ENCODE results near the gene GLTP. TPM values are rescaled to one million over a fixed set of nuclear protein-coding genes. Genes with fewer than 3 reads are reported as not detected.
"Not testable (repeated sequence)": the region's sequence is repeated elsewhere in the genome, so short reads cannot be mapped to it uniquely, and the experiment has no call there.

Gene GLTP
- 10 to 100 TPM; 30.9 to 43.5 (median 37.0) TPM for polyA plus RNA-seq (ENCODE audit: insufficient read length in 3 of 3)

DNA sequence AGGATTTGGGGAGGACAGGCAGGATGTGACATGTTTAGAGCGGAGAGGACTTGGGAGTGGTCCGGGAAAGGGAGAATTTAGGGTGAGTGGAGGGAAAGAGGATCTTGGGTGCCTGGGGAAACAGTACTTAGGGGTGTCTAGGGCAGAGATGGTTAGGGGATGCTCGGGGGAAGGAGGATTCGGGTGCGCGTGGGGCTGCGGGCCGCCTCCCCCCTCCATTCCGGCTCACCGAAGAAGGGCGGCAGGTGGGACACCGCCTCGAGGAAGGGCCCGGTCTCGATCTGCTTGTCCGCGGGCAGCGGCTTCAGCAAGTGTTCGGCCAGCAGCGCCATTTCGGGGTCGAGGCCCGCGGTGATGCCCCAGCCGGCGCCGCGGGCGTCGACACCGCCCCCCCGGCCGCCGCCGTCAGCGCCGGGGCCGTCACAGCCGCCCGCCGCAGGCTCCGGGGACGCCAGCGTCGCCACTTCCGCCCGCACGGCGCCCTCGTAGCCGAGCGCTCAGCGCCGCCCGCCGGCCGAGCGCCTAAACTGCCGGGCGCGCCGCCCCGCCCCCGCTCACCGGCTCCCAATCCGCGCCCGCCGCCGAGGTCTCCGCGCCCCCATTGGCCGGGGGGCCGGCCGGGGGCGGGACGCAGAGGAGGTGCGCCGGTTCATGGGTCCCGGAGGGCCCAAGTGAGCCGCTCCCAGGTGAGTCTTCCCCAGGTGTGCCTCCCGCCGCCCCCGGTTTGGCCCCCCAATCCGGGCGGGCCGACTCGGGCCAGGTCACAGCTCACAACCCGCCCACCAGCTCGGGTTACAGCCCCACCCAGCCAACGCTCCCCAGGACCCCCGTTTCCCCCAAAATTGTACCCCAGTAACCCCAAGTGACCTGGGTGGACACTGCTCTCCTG lies at the start of gene GLTP:
GLTP (minus strand) TSS at position 499 of the 889 bp plus-strand sequence; CDS start at position 332, 167 bp downstream.
- peak in 1 of 3 donors; percentile 70 for DNase-seq (ENCODE audit: low read depth in 3 of 3, low spot score in 2 of 3)

DNA sequence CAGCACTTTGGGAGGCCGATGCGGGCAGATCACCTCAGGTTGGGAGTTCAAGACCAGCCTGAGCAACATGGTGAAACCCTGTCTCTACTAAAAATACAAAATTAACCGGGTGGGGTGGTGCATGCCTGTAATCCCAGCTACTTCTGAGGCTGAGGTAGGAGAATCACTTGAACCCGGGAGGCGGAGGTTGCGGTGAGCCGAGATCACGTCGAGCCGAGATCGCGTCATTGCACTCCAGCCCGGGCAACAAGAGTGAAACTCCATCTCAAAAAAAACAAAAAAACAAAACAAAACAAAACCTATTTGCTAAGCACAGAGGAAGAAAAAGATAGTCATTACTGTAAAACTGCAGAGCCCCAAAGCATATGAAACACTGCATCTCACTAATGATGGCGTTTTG lies 49.0 kb upstream of the GLTP start:
- DNase-seq (ENCODE audit: low read depth in 3 of 3, low spot score in 2 of 3), result not testable (repeated sequence)

GRCh38 chr12:109928058-109928656 lies 47.8 kb upstream of the GLTP start:
- no peak for DNase-seq (ENCODE audit: low read depth in 3 of 3, low spot score in 2 of 3)

DNA sequence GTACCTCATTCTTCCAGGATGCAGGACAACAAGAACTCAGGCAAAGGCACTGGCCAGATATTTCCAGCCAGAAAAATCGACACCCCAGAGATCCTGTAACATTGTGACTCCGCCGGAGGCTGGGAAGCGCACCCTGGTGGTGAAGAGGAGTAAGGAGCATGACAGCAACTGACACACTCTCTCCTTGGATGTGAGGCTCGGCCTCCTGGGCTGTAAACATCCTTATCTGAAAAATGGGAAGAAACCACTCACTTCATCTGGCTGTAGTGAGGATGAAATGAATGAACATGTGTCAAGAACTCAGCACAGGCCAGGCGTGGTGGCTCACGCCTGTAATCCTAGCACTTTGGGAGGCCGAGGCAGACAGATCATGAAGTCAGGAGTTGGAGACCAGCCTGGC lies 47.3 kb upstream of the GLTP start:
- DNase-seq (ENCODE audit: low read depth in 3 of 3, low spot score in 2 of 3), result no peak

GRCh38 chr12:109926488-109927210 lies 46.3 kb upstream of the GLTP start:
- no peak for DNase-seq (ENCODE audit: low read depth in 3 of 3, low spot score in 2 of 3)

DNA sequence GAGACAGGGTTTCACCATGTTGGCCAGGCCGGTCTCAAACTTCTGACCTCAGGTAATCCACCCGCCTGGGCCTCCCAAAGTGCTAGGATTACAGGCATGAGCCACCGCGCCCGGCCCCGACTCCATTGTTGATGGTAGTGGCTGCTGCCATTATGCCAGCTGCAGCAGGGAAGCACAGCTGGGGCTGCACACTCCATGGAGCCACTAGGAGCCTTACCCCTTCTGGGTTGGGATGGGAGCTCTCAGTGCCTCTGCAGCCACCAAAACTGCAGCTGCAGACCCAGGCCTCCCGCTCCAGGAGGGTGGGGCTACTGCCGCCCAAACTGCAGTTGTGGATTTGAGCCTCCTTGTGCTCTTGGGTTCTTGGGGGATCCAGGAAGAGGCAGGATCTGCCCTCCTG lies 45.7 kb upstream of the GLTP start:
- no peak for DNase-seq (ENCODE audit: low read depth in 3 of 3, low spot score in 2 of 3)

DNA sequence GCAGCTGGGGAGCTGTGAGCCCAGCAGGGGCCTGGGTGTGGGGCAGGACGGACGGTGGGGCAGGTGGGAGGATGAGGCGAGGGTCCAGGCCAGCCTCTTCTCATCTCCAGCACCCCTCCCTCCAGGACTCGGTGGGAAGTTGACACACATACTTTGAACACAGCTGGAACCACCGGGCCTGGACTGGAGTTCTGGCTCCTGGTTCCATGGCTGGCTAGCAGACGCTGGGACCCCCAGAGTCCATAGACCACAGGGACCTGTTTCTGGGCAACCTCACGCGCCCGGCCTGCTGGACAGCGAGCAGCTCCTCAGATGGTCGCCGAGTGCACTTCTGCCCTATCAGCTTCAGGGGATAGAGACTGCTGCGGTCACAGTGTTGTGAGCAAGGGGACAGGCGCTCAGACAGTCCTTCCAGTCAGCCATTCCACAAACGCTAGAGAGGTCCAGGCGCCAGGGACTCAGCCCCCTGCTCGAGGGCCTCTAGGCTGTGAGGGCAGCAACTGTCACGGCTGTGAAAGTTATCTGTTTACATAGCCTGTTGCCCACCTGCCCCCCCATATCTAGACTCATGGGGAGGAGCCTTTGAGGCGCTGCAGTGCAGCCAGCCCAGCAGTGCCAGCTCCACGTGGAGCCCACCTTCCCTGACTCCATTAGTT lies 45.0 kb upstream of the GLTP start:
- no peak for DNase-seq (ENCODE audit: low read depth in 3 of 3, low spot score in 2 of 3)

- no peak for DNase-seq (ENCODE audit: low read depth in 3 of 3, low spot score in 2 of 3)
Measured at GRCh38 chr12:109923481-109924245, 43.3 kb upstream of the GLTP start.

DNA sequence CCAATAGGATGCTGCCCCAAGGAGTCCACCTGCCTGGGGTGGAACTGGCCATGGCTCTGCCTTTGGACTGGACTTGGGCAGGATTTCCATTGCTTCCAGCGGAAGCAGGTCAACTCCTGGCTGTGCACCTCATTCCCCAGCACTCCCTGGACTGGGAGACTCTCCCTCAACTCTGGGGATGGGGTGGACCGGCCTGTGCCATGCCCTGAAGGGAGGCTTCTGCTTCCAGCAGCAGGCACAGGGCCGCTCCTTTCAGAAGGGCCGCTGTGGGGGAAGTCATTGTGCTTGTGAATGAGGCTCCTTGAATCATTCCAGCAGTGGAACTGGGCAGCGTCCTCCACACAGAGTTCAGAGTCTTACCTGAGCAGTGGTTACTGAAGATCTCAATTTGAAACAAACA lies 42.7 kb upstream of the GLTP start:
- no peak for DNase-seq (ENCODE audit: low read depth in 3 of 3, low spot score in 2 of 3)

DNA sequence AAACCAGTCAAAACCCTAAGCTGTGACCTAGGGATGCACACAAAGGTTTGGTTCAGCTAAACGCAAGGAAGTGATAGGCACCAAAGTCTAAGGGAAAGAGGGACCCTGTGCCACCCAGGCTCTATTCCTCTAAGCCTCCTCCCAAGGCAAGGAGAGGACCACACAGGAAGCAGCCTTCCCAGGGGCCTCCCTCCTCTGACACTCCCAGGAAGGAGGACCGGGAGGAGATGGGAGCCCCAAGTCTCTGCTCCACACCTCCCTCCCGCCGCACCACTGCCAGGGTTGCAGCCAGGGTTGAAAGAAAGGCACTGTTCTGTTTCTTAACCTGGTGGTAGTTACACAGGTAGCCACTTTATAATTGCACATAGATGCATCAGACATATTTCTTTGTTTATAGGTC lies 41.6 kb upstream of the GLTP start:
- no peak for DNase-seq (ENCODE audit: low read depth in 3 of 3, low spot score in 2 of 3)

GRCh38 chr12:109920261-109920780 lies 40.0 kb upstream of the GLTP start:
- DNase-seq (ENCODE audit: low read depth in 3 of 3, low spot score in 2 of 3), result no peak

GRCh38 chr12:109919456-109919855 lies 39.1 kb upstream of the GLTP start:
- no peak for DNase-seq (ENCODE audit: low read depth in 3 of 3, low spot score in 2 of 3)

GRCh38 chr12:109916045-109916444 lies 35.7 kb upstream of the GLTP start:
- no peak for DNase-seq (ENCODE audit: low read depth in 3 of 3, low spot score in 2 of 3)

DNA sequence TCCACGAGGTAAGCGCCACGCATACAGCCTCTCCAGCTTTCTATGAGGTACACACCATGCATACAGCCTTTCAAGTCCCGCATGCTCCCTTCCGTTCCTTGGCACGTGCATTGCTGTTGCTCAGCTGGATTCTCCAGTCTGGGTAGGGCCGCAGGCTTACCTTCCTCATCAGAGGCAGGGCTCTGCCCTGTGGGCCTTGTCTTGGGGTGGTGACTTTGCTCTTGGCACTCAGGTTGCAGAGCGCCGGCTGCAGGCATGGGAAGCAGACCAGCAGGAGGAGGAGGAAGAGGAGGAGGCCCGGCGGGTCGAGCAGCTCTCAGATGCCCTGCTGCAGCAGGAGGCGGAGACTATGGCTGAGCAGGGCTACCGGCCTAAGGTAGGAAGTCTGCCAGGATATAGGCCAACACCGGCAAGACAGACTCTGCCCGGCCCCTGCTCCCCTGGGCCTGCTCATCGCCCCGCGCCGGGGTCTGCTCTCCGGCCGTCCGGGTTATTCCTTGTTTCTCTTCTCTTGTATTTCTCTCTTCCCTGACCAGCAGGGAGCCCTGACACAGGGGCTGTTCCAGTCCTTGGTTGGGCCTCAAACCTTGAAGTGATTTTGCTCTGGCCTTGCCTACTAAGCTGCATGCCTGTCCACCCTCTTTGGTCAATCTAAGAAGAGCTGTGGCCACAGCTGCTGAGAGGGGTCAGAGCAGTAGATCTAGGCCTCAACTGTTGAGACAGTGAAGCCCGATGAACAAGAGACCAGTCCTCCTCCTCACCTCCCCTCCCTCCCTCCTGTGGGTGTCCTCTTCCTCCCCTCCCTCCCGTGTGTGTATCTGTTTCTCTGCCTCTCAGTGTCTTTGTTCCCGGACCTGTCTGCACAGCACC lies 35.1 kb upstream of the GLTP start:
- no peak for DNase-seq (ENCODE audit: low read depth in 3 of 3, low spot score in 2 of 3)

GRCh38 chr12:109914461-109914860 lies 34.1 kb upstream of the GLTP start:
- DNase-seq (ENCODE audit: low read depth in 3 of 3, low spot score in 2 of 3), result no peak

GRCh38 chr12:109912855-109913321 lies 32.5 kb upstream of the GLTP start:
- no peak for DNase-seq (ENCODE audit: low read depth in 3 of 3, low spot score in 2 of 3)

DNA sequence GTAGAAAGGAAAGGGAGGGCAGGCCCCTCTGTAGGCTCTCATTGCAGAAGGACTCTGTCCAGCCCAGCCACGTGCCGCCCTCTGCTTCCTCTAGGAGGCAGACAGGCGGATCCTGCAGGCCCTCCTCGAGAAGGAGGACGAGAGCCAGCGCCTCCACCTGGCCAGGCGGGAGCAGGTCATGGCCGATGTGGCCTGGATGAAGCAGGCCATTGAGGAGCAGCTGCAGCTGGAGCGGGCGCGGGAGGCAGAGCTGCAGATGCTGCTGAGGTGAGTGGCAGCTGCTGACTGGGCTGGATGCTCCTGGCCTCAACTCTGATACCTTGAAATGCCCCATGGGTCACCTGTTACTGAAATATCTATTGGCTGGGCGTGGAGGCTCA lies 30.6 kb upstream of the GLTP start:
- DNase-seq (ENCODE audit: low read depth in 3 of 3, low spot score in 2 of 3), result no peak

GRCh38 chr12:109910254-109910968 lies 30.1 kb upstream of the GLTP start:
- DNase-seq (ENCODE audit: low read depth in 3 of 3, low spot score in 2 of 3), result no peak
